Stimulated activated CD8-positive, alpha-beta memory T cell treated with anti-CD3 and anti-CD28 coated beads, Interleukin-4, amount 100 ng/mL, for 48 hours (primary cell): Measurements from ENCODE around the gene IL15.
"Not testable (repeated sequence)": the region's sequence is repeated elsewhere in the genome, so short reads cannot be mapped to it uniquely, and the experiment has no call there.

Source experiments
- DNase-seq: peaks from one replicate; pipeline ENCODE4 v3.0.0-alpha.2; 2020

The IL15 gene

DNA sequence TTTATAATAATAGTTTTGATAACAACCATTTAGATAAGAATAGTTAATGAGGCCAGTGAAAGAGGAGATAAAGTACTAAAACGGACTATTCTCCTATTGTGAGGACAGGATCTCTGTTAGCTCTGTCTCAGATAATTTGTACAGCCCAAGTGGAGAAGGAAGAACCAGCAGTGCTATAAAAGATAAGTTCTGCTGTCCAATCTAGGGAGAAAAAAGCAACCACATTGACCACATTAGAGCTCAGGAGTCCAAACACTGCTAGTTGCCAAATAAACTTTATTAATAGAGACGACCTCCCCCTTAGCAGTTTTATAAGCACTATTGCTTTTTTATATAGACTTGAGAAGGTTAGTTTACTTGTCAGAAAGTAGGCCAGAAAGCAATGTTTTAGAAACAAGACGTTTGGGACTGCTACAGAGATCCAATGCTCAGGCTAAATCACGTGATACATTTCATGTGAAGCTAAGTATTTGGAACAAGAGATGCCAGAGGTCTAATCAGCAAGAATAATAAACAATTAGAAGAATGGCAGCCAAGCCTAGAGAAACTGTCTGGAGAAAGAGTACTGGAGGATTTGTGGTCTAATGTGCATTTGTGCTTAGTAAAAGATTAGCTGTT lies 15.9 kb downstream of the IL15 start:
- no peak for DNase-seq

DNA sequence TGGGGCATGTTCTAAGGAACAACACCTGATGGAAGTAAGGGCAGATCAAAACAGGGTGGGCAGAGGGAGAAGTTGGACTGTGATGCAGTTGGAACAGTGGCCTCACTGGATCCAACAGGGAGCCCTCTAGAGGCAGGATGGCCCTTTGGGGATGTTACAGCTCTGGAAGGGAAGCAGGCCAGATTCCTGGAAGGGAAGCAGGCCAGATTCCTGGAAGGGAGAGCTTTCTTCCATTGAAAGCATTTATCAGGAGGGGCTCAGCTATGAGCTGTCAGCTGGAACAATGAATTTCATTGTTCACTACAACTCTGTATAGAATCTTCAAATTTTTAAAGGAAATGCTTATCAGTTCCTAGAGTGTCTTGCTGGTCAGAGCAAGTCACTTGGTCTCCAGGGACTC lies 17.7 kb downstream of the IL15 start:
- DNase-seq = no peak

DNA sequence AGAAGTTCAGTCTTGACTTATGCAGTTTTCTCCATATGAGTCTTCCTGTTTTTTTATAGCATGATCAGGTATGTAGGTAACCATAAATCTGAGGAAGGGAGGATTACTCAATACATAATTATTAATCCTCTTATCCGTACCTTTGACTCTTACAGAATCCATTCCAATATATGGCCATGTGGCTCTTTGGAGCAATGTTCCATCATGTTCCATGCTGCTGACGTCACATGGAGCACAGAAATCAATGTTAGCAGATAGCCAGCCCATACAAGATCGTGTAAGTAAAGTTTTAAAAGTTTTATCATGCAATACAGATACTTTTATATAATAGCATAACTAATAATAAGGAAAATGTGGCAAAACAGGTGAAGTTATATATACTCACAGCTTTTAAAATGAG lies 19.6 kb downstream of the IL15 start:
- DNase-seq = no peak

DNA sequence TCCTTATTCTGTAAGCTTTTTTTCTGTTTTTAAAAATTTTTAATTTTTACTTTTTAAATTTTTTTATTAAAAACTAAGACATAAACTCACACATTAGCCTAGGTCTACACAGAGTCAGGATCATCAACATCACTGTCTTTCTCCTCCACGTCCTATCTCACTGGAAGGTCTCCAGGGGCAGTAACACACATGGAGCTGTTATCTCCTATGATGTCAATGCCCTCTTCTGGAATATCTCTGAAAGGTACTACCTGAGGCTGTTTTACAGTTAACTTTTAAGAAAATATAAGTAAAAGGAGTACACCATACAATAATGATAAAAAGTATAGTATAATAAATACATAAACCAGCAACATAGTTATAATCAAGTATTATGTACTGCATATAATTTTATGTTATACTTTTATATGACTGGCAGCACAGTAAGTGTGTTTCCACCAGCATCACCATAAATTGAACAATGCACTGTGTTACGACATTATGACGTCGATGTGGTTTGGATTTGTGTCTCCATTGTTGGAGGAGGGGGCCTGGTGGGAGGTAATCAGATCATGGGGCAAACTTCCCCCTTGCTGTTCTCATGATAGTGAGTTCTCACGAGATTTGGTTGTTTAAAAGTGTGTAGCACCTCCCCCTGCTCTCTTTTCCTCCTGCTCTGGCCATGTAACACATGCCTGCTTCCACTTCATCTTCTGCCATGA lies 21.3 kb downstream of the IL15 start:
- no peak for DNase-seq

DNA sequence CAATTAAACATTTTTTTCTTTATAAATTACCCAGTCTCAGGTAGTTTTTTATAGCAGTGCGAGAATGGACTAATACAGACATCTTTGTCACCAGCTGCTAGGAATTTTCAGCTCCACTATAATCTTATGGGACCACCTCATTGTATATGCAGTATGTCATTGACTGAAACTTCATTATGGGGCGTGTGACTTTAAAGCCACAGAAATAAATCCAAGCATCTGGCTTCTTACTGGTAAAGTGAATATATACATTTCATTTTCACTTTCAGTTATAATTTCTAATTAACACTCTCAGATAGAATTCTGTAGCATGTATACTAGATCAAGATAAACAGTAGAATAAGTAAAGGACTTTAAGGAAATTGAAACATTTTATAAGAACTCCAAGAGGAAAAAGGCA lies 21.9 kb downstream of the IL15 start:
- DNase-seq = no peak

DNA sequence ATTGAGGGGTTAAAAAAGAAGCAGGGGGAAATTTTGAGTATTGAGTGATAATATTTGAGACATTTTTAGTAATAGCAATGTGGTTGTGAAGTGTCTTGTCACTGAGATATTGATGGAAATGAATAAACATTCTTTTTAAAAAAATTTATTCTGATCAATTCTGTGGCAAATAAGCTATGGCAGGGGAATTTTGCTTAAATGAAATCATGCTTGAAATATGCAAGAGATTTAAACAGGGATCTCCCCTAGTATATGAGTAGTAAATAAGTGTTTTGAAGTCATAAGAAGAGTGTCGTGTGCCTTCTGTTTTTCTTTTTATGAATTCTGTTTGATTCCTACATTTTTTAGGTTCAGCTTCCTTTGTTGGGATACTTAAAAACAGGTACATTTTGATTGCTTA lies 23.2 kb downstream of the IL15 start:
- no peak for DNase-seq

DNA sequence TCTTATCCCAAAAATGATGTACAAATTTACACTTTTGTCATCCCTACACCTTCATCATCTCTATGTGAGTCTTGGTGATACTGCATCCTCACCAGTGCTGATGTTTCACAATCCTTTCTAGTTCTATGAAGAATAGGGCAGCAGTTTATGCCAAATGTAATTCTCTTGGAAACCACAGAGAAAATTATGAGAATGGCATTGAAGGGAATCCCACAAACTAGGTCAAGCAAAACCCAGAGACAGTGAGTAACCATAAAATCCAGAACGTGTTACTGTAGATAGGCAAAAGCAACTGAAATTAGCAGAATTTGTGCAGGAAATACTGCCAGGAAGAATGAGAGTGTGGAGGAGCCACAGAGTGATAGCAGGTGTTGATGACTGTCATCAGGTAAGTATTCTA lies 24.5 kb downstream of the IL15 start:
- no peak for DNase-seq

DNA sequence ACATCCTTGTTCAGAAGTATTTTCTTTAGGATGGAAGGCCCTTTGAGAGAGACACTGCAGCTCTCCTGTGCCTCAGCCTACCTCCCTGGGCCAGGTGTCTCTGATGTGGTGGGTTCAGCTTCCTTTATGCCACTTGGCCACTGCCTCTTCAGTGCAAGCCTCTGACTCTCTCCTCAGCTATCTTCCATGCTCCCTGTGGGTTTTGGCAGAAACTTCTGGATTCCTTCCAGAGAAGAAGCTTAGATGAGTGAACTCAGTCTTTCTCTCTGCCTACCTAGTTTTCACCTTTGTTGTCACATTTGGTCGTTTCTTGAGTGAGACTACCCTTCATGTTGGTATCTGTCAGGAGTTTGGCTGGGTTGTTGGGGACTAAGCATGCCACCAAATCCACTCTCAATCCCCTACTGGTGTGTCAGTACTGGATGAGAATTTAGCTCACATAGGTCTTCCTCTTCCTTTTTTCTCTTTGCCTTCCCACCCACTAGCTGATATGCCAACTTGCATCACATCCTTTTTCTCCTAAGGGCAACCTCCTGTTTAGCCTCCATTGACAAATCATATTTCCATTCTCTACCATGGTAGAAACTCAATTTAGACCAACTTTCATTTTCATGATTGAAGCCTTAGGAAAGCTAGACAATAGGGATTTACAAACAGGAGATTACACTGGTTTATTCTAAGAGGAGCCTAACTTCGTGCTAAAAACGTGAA lies 32.0 kb downstream of the IL15 start:
- DNase-seq = no peak

DNA sequence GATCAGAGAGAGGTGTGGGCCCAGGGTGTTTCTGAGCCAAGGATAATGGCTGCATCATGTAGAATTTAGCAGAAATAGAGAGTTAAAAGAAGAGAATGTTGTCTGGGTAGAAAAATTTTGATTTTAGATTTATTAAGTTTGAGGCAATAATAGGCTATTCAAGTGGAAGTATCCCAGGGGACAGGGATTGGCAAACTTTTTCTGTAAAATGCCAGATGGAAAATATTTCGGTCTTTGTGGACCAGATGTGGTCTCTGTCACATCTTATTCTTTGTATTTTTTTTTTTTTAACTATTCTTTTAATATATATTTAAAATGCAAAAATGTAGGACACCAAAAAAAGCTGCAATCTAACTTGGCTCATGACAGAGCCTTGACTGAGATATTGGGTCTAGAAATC lies 33.1 kb downstream of the IL15 start:
- DNase-seq = no peak

DNA sequence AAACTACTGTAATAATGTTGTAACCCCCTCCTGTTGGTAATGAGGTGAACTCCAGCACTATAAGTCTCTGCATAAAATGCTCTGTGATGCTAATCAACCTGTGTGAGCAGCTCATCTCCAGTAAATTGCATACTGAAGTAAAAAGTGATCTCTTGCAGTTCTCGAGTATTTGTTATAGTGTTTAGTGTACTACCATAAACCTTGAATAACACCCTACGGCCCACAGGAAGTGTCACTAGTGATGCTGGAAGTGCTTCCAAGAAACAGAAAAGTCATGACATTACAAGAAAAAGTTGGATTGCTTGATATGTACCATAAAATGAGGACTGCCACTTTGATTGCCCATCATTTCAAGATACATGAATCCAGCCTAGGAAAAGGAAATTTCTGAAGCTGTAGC lies 39.0 kb downstream of the IL15 start:
- no peak for DNase-seq

DNA sequence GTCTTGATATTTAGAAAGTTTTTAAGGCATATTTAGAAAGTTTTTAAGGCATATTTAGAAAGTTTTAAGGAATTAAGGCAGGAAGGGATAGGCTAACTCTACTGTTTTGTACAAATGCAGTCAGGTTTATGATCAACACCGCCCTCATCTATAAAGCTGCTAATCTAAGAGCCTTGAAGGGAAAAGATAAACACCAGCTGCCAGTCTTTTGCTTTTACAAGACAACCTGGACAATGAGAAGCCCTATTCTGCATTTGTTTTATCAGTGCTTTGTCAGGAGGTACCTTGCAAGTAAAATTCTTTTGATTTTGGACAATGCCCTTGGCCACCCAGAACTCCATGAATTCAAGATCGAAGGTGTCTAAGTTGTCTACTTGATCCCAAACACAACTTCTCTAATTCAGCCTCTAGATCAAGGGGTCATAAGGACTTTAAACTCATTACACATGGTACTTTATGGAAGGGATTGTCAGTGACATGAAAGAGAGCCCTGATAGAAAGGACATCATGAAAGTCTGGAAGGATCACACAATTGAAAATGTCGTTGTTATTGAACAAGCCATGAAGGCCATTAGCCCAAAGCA lies 39.8 kb downstream of the IL15 start:
- DNase-seq = no peak

DNA sequence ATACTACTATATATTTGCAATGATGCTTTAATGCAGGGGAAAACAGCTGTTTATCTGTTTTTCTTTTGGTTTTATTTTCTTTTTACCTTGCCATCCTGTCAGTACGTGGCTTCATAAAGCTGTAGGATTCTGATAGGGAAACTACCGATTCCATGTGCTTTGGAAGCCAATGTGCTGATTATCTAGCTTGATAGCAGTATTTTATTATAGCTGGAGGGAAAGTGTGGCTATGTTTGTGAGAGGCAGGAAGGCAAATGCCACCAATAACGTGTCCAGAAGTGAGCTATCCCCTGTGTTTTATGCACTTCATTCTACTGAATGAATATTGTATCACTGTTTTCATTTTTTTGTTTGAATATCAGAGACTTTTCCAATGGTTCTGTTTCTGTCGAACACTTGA lies 43.7 kb downstream of the IL15 start:
- DNase-seq = no peak

DNA sequence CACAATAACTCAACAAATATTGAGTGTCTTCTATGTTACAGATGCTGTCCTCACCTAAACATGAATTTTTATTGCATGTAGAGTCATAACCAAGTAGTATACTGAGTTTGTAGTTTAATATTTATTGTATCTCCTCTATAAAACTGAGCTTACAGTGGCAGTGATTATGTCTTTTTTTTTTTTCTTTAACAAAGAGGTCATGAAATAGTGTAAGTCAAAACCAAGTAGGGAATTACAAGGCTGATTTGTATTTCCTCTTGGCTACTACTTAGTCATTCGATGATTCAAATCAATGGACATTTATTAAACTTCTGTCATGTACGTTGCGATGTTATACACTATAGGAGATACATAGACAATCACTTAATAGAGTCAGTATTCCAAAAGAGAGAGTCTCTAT lies 48.4 kb downstream of the IL15 start:
- no peak for DNase-seq

DNA sequence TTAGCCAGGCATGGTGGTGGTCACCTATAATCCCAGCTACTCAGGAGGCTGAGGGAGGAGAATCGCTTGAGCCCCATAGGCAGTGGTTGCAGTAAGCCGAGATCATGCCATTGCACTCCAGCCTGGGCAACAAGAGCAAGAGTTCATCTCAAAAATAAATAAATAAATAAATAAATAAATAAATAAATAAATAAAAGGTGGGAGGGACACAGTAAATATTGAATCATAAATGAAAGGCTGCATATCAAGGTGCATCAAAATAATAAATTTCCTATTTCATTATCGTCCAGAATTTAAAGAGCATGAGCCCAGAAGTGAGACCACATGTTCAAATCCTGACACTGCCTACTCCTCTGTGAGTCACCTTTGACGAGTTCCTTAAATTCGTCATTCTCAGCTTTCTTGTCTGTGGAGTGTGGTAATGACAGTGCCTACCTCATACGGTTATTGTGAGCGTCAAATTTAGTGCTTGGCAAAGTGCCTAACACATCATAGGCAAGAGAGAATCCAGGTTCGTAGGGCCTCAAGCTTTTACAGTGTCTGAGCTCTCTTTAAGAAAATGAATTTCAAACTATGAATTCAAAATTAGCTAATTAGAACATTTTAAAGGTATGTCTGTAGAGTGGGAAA lies 49.9 kb downstream of the IL15 start:
- DNase-seq = no peak

DNA sequence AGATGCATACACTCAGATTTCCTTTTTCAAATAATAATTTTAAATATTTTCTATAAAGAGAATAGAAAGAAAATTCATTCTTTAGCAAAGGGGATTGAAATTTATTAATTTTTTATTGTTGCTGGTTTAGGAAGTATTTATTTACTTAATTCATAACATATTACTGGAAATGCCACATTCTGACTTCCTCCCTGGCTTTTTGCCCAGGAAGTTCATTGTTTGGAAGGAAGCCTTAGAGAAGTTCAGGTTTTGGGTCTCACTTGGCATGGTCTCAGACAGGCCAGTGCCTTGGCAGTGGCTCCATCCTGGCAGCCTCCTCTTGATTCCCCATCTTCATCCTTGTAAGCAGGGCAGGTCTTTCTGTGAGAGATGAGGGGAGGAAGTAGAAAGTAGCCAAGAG lies 50.5 kb downstream of the IL15 start:
- no peak for DNase-seq

DNA sequence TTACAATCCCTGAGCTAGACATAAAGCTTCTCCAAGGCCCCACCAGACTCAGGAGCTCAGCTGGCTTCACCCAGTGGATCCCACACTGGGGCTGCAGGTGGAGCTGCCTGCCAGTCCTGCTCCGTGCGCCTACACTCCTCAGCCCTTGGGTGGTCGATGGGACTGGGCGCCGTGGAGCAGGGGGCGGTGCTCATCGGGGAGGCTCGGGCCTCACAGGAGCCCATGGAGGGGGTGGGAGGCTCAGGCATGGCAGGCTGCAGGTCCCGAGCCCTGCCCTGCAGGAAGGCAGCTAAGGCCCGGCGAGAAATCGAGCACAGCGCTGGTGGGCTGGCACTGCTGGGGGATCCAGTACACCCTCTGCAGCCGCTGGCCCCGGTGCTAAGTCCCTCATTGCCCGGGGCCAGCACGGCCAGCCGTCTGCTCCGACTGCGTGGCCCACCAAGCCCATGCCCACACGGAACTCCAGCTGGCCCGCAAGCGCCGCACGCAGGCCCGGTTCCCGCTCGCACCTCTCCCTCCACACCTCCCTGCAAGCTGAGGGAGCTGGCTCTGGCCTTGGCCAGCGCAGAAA lies 53.4 kb downstream of the IL15 start:
- not testable (repeated sequence) for DNase-seq

DNA sequence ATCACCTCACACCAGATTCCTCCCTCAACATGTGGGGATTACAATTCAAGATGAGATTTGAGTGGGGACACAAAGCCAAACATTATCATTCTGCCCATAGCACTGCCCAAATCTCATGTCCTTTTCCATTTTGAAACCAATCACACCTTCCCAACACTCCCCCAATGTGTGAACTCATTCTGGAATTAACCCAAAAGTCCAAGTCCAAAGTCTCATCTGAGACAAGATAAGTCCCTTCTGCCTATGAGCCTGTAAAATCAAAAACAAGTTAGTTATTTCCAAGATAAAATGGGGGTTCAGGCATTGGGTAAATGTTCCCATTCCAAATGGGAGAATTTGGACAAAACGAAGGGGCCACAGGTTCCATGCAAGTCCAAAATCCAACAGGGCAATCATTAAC lies 54.9 kb downstream of the IL15 start:
- not testable (repeated sequence) for DNase-seq

DNA sequence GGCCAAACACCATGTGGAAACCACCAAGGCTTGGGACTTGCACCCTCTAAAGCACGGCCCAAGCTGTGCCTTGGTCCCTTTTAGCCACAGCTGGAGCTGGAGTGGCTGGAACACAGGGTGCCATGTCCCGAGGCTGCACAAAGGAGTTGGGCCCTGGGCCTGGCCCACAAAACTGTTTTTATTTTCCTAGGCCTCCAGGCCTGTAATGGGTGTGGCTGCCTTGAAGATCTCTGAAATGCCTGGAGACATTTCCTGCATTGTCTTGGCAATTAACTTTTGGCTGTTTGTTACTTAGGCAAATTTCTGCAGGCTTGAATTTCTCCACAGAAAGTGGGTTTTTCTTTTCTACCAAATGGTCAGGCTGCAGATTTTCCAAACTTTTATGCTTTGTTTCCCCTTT lies 55.7 kb downstream of the IL15 start:
- no peak for DNase-seq

DNA sequence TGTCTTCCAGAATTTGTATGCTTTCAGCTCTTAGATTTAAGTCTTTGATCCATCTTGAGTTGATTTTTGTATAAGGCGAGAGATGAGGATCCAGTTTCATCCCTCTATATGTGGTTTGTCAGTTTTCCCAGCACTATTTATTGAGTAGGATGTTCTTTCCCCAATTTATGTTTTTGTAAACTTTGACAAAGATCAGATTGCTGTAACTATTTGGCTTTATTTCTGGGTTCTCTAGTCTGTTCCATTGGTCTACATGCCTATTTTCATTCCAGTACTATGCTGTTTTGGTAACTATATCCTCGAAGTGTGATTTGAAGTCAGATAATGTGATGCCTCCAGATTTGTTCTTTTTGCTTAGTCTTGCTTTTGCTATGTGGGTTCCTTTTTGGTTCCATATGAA lies 60.7 kb downstream of the IL15 start:
- DNase-seq = no peak

DNA sequence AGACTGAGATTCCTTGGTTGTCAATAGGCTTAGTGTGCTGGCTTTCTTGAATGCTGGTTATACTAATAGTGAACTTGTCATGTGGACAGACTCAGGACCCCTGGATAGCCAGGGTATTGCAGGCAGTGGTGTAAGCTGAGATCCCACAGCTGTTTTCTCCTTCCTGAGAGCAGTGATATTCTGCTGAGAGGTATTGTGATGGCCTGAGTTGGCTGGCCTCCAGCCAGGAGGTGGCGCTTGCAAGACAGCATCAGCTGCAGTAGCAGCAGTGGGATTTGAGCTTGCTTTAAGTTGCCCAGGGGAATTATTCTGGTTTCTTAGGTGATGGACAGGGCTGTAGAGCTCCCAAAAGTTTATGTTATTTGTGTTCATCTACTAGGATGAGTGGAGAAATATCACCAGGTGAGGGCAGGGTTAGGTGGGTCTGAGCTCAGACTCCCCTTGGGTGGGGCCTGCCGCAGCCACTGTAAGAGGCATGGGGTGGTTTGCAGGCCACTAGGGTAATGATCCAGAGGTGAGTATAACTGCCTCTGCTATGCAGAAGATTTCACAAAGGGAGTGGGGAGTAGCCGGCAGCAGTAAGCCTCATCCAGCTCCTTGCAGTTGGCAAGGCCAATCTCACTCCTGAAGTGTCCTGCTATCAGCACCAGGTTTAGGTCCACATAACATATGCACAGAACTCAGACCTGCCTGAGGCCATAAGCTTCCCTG lies 66.2 kb downstream of the IL15 start:
- no peak for DNase-seq

DNA sequence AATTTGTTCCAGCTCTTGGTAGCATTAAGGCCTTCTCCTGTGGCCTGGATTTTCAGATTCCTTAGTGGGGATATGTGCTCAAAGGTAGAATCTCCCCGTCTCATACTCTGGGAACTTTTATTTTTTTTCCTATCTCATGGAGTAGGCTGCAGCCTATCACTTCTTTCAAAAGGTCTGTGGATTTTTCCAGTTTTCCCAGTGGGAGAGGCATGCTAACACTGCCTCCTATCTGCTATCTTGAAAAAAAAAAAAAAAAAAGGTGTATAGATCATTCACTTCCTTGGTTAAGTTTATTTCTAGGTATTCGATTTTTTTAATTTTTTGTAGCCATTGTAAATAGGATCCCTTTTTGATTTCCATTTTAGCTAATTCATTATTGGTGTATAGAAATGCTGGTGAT lies 67.1 kb downstream of the IL15 start:
- DNase-seq = no peak

DNA sequence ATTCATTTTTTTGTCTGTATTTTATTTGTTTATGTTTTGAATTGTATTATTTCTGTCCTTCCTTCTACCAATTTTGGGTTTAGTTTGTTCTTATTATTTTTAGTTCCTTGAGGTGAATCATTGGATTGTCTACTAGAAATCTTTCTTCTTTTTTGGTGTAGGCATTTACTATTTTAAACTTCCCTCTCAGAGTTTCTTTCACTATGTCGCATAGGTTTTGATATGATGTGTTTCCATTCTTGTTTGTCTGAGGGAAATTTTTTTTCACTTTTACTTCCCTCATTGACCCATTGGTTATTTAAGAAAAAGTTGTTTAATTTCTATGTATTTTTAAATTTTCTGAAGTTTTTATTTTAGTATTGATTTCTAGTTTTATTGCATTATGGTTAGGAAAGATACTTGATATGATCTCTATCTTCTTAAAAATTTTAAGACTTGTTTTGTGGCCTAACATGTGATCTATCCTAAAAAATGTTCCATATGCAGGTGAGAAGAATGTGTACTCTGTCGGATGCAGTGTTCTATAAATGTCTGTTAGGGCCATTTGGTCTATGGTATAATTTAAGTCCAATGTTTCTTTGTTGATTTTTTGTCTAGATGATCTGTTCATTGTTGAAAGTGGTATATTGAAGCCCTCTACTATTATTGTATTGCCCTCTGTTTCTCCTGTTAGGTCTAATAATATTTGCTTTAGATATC lies 68.8 kb downstream of the IL15 start:
- no peak for DNase-seq
